Measurements from ENCODE around the gene RPS6KA2. TPM values are rescaled to one million over a fixed set of nuclear protein-coding genes. Genes with fewer than 3 reads are reported as not detected.
A peak's percentile ranks its signal among the peaks of the same experiment; 100 is the strongest.

RPS6KA2 gene
- total RNA-seq, 4 donors from 2014 or later = 22.7 to 55.9 (median 40.6) TPM

DNA sequence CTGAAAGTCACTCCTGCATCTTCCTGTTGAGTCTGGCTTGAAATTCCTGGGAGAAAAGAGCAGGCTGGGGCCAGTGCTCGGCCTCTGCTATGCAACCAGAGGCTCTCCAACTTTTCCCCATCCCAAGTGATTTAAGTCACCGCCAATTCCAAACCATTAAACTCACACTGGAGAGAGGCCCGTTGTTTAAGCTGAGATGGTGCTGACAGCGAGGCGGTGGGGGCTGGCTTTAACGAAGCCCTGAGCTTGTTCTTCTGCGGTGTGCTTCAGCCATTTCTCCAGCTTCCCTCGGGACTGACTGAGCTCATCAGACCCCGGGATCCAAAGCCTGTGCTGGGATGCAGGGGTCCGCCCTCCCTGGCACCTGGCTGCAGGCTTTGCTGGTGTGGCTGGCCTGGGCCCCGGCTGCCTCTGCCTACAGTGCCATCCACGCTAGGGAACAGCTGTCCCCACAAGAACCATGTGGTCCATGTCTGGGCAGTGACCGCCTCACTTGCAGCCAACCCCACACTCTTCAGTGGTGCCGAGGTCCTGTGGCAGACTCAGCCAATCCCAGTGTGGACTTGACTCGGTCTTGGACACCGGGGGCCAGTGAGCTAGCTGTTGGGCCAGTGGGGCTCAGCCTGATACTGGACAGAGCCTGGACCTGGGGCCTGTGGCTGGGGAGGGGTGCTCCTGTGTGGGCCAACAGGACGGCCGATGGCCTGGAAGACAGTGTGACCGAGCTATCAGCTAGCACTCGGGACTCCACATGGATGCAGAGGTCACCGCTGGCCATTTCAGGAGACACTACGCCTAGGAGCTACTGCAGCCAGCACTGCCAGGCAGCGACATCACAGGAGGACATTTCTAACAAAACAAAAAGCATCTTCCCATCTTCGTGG is 61.7 kb downstream of the RPS6KA2 start:
- intact Hi-C loops (cut with DNase I; ENCODE audit: low total_unique reads) = no loop called here
- no peak for TF ChIP-seq POLR2A (IDR thresholded peaks at IDR 0.05)
- TF ChIP-seq, protein P1, sequence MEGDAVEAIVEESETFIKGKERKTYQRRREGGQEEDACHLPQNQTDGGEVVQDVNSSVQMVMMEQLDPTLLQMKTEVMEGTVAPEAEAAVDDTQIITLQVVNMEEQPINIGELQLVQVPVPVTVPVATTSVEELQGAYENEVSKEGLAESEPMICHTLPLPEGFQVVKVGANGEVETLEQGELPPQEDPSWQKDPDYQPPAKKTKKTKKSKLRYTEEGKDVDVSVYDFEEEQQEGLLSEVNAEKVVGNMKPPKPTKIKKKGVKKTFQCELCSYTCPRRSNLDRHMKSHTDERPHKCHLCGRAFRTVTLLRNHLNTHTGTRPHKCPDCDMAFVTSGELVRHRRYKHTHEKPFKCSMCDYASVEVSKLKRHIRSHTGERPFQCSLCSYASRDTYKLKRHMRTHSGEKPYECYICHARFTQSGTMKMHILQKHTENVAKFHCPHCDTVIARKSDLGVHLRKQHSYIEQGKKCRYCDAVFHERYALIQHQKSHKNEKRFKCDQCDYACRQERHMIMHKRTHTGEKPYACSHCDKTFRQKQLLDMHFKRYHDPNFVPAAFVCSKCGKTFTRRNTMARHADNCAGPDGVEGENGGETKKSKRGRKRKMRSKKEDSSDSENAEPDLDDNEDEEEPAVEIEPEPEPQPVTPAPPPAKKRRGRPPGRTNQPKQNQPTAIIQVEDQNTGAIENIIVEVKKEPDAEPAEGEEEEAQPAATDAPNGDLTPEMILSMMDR (IDR thresholded peaks at IDR 0.05) = no peak
- WGBS, 2 donors = 76 to 84% methylated on average over 19 to 24 of the region's 24 CpGs
- H3K4me3 ChIP-seq (ENCODE audit: low read depth, poor library complexity, severe bottlenecking) = no peak overlapping the region
- DNase-seq (ENCODE audit: low spot score in 2 of 2) = peak in 1 of 2 donors; percentile 86

DNA sequence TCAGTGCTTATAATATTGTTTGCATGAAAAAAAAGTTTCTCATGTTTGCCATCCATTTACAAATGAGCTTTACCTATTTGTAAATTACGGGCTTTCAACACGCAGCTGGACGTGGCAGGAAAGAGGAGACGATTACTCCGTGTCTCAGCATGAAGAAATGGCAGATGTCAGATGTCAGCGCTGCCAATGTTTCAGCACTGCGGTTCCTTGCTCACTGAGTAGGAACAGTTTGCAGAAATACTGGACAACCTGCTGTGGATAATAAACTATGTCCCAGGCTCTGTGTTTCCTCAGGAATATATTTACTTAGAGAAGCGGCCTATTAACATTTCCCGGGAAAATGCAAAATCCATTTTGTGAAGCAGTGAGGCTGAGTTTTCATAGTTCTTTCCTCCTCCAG is 63.2 kb downstream of the RPS6KA2 start:
- intact Hi-C loops (cut with DNase I; ENCODE audit: low total_unique reads) = no loop called here
- TF ChIP-seq, protein P1 (IDR thresholded peaks at IDR 0.05) = no peak
- no peak for TF ChIP-seq POLR2A (IDR thresholded peaks at IDR 0.05)
- peak in 1 of 2 donors; percentile 23 for DNase-seq (ENCODE audit: low spot score in 2 of 2)
- H3K4me3 ChIP-seq (ENCODE audit: low read depth, poor library complexity, severe bottlenecking) = no peak overlapping the region
- WGBS, 2 donors = 82 to 85% methylated on average over 9 of the region's 9 CpGs

DNA sequence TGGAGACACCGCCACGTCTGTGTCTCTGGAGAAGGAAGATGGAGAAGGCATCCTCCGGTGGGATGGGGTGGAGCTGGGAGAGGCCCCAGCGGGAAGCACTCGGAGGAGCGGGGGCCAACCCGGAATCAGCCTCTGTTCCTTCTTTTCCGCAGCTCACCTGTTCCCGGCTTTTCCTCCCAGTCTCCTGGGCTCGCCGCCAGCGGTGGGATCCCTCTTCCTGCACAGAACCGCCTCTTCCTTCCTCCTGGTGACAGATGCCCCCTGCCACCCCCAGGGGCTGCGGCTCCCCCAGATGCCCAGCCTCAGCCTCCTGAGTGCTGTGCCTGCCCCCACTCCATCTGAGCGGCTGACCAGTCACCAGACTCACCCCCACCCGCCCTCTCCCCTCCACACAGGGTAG is 63.9 kb downstream of the RPS6KA2 start:
- DNase-seq (ENCODE audit: low spot score in 2 of 2) = peak in 1 of 2 donors; percentile 83
- intact Hi-C loops (cut with DNase I; ENCODE audit: low total_unique reads) = no loop called here
- no peak overlapping the region for H3K4me3 ChIP-seq (ENCODE audit: low read depth, poor library complexity, severe bottlenecking)
- TF ChIP-seq, protein P1 (IDR thresholded peaks at IDR 0.05) = no peak
- no peak for TF ChIP-seq POLR2A (IDR thresholded peaks at IDR 0.05)
- 71 to 77% methylated on average over 16 of the region's 16 CpGs for WGBS, 2 donors

DNA sequence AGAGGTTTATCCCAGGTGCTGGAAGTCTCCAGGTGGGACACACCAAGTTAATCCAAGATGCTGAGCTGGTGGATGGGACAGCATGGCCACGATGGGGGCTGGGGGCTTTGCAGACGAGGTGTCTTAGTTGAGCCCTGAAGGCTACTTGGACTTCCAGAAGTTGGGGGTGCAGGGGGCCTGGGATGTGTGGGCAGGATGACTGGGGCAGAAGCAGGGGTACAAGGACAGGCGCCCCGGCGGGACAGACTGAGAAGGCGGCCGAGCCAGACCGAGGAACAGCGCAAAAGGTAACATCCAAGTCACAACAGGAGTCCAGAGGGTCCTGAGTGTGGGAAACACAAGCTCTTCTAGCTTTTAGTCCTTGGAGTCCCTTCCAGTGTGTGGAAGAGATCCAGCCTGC is 64.3 kb downstream of the RPS6KA2 start:
- intact Hi-C loops (cut with DNase I; ENCODE audit: low total_unique reads) = no loop called here
- DNase-seq (ENCODE audit: low spot score in 2 of 2) = peak in 1 of 2 donors; percentile 81
- TF ChIP-seq, protein P1 (IDR thresholded peaks at IDR 0.05) = no peak
- TF ChIP-seq POLR2A (IDR thresholded peaks at IDR 0.05) = no peak
- WGBS, 2 donors = 97% methylated on average over 9 of the region's 9 CpGs
- H3K4me3 ChIP-seq (ENCODE audit: low read depth, poor library complexity, severe bottlenecking) = no peak overlapping the region

DNA sequence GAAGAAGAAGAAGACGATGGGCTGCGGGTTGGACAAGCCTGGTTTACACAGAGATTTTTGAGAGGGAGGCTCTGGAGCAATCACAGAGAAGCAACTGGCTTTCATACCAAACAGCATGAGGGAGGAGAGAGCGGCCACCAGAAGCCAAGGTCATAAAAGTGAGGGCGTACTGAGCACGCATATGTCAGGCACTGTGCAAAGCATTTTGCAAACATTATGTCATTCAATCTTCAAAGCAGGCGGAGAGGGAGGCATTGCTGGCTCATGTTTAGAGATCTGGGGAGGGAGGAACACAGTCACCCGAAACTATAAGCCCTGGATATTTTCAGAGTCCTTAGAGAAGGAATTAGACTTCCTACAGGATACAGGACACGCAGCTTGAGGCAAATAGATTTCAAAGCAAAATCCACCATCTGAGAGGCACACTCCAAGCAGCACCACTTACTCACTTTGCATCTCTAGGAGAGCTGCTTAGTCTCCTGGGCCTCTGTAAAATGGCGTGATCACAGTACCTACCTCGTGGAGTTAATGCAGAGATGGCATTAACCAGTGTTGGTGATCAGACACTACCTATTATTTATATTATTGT is 65.2 kb downstream of the RPS6KA2 start:
- intact Hi-C loops (cut with DNase I; ENCODE audit: low total_unique reads) = no loop called here
- no peak for TF ChIP-seq POLR2A (IDR thresholded peaks at IDR 0.05)
- TF ChIP-seq, protein P1 (IDR thresholded peaks at IDR 0.05) = no peak
- 65 to 70% methylated on average over 10 of the region's 10 CpGs for WGBS, 2 donors
- DNase-seq (ENCODE audit: low spot score in 2 of 2) = peak; percentile 66 to 88
- no peak overlapping the region for H3K4me3 ChIP-seq (ENCODE audit: low read depth, poor library complexity, severe bottlenecking)
